GM21786 (cell line): ENCODE data around the gene SUCNR1.
"Not testable (repeated sequence)": the region's sequence is repeated elsewhere in the genome, so short reads cannot be mapped to it uniquely, and the experiment has no call there.

Source experiments
- ATAC-seq: cut with Tn5 transposase; IDR thresholded peaks from one replicate; pipeline ENCODE4 v1.9.1; 2021; ENCODE audit not compliant: unreplicated experiment

SUCNR1 gene

DNA sequence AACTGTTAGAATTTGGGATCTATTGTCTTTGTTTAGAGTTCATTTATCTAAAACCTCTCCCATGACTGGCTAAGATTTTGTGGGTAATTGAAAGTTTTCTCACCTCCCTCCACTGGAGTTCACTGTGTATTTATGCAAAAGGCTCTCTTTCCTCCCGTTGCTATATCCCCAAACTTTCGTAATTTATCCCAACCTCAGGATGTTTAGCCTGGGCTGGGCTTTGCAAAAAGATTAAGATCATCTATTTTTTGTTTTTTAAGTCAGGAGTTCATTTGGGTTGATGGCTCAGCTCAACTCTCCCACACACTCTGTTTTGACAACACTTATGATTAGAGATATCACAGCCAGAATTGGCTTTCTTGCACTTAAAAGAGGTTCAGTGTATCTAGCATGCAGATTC, 27.0 kb downstream of the SUCNR1 start:
- ATAC-seq, result no peak

- ATAC-seq, result no peak
These were observed 27.6 kb downstream of the SUCNR1 start for GRCh38 chr3:151900884-151901643.

GRCh38 chr3:151901644-151902285, 28.3 kb downstream of the SUCNR1 start:
- no peak for ATAC-seq

DNA sequence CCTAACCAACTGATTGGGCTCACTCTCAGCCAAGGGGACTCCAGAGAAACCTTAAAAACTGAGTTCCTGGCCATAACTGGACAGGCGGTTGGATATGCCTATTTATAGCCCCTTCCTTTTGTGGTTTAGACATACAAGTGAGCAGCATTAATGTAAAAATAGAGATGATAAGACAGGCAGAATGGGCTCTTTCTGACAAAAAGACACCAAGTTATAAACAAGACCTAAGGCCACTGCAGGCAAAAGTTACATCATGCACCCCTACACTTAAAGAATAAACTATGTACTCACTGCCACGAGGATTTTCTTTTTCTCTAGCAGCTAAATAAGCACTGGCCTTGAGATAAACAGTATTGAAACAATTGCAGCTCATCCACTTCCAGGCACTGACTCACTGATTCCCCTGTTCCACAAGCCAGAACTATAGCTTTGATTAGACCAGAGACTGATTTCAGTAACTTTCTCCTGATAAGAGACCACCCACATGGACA, 30.1 kb downstream of the SUCNR1 start:
- no peak for ATAC-seq

DNA sequence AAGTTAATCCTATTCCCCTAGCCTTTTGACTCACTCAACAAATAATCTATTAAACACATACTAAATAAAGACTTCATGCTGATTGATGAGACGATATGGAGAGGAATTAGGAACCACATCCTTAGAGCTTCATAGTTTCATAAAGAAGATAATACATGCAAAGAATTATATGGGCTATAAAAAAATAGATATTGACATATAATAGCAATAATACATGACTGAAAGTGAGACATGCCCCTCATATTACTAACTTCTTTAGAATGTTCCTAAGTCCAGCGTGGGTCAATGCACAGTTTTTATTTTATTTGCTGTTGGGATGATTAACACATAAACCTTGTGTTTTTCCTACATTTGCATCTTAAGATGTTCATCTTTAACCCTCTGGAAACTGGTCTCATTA, 32.2 kb downstream of the SUCNR1 start:
- ATAC-seq, result no peak

DNA sequence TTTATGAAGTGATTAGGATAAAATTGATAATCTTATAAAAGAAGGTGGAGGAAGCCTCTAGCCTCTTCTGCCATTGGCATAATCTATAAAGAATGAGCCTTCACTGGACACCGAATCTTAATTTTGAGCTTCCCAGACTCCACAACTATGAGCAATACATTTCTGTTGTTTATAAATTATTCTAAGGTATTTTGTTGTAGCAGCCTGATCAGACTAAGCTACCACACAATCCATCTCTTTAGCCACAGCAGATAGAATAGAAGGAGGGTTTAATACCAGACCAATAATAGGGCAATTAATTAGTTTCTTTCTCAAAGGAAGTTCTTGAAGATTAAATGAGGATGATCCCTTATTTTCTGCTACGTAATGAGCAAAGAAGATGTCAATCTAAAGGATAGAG, 33.3 kb downstream of the SUCNR1 start:
- ATAC-seq, result no peak

GRCh38 chr3:151908399-151908798, 35.0 kb downstream of the SUCNR1 start:
- ATAC-seq, result no peak

DNA sequence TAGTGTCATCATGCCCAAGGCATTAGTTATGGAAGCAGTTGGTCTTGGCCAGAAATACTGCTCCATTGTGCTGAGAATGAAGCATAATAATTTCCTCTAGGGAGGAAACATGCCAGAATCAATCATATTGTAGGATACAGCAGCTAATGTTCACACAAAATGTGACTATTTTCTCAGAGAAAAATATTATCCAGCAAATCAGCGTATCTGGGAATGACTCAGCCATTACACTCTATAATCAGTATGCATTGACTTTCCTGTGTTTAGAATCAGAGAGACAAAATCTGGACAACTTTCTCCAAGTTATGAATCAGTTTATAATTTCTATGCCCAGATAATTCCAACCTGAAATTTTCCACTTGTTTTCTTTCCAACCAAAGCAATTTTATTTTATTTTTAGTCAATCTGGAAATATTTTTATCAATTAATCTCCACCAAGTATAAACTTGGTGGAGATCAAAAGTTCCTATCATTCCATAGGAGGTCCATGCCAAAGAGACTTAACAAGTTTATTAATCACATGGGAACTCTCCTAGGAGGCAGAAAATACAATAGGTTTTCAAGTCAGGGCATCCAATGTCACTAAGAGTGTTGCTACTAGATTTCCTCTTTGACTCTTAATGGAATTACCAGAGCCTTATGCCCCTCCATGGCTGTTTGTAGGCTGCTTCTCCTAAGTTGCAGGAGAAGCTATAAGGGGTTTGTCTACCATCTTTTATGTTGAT, 36.4 kb downstream of the SUCNR1 start:
- no peak for ATAC-seq

DNA sequence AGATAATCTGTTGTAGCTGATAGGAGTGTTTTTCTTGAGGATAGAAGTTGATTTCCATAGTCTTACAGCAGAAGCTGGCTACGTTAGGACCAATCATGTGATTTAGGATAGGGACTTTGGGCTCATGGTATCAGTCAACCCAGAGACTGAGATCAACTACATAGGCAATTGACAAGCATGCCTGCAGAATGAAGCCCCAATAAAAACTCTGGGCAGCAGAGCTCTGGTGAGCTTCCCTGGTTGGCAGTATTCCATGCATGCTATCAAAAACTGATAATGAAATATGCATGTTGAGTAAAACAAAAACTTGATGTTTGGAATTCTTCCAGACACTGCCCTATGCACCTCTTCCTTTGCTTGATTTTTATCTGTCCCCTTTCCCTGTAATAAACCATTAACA, 38.0 kb downstream of the SUCNR1 start:
- no peak for ATAC-seq

- no peak for ATAC-seq
These were observed 38.6 kb downstream of the SUCNR1 start for GRCh38 chr3:151912028-151912427.

DNA sequence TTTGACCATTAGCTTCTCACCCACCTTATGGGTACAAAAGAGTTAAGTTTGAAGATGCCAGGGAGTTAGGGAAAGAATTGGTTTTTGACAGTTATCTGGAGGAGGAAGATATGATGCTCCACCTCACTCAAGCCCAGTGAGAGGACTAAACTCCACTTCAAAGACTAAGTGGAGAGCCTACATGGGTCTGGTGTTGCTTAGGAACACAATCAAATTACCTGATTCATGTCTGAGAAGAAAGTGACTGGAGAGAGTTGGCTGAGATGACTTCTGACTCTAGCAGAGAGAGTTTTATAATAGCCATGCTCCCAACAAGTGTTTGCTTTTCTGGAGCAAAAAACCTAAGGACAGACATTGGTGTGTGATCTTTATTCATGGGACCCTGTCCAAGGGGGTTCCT, 43.3 kb downstream of the SUCNR1 start:
- ATAC-seq, result no peak

DNA sequence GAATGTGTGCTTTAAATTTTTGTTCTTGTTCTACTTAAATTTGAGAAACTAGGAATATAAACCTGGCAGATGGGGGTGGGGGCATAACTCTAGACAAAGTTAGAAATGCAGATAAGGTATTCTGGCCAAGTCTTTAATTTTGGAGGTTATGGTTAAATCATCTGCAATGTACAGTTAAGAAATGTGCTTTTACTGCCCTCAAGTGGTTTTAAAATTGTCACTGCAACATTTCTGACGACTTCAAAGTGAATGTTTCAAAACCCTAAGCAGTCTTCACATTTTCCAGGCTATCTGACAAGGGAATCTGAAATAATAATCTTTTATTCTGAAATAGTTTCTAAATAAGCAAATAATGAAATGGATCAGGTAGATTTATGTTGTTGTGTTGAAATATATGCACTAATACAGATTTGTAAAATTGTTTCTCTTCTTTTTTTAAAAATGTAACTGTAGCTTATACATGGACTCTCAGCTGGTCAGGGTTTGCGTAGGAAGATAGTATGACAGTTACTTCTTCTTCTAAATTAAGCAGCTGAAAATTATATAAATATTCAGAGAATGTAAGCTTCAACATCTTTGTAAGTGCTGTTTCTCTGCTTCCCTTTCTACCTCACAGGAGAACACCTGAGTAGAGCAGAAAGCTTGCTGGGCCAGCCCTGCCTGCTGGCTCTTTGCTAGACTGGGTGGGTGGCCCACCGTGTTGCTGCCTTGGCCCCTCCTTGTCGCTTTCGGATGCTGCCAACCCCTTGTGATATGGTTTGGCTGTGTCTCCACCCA, 45.0 kb downstream of the SUCNR1 start:
- ATAC-seq, result peak; percentile 83

DNA sequence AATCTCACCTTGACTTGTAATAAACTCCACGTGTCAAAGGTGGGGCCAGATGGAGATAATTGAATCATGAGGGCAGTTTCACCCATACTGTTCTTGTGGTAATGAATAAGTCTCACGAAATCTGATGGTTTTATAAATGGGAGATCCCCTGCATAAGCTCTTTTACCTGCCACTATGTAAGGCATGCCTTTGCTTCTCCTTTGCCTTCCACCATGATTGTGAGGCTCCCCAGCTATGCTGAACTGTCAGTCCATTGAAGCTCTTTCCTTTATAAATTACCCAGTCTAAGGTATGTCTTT, 45.5 kb downstream of the SUCNR1 start:
- no peak for ATAC-seq

GRCh38 chr3:151919446-151919845, 46.0 kb downstream of the SUCNR1 start:
- ATAC-seq, result no peak

GRCh38 chr3:151923901-151924300, 50.5 kb downstream of the SUCNR1 start:
- no peak for ATAC-seq

DNA sequence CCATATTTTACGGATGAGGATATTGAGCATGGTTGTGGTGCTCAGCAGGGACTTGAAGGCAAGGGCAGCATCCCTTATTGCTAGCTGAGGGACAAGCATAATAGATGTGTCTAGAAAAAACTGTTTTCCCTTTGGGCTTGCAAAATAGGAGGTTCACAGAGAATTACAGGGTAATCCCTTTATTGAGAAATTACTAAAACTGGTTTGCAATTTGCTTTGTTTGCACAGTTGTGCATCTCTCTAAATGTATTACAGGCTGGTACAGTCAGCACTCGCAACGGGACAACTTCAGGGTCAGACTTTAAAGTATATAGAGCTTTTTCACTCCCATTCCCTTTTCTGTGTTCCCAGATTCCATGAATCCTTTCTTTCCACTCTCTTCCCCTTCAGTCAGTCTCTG, 51.3 kb downstream of the SUCNR1 start:
- ATAC-seq, result no peak

- no peak for ATAC-seq
These were observed 52.0 kb downstream of the SUCNR1 start for GRCh38 chr3:151925419-151925818.

- no peak for ATAC-seq
These were observed 52.4 kb downstream of the SUCNR1 start for GRCh38 chr3:151925876-151926275.

DNA sequence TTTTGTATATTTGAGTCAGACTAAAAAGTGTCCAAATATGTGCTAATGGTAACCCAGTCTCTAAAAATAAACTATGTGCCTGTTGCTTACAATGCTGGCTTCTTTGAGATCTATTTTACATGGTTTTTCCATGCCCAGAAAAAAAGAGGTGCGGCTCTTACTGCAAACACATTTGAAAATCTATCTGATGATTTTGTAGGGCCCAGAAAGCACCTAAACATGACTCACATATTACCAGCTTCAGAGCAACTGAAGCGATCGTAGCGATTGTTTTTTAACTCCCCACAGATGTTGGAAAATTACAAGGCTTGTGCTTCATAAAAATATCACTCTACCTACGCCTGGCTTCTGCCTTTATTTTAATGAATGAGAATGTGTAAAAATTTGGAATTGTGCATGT, 53.5 kb downstream of the SUCNR1 start:
- no peak for ATAC-seq

GRCh38 chr3:151927915-151928525, 54.6 kb downstream of the SUCNR1 start:
- ATAC-seq, result not testable (repeated sequence)

DNA sequence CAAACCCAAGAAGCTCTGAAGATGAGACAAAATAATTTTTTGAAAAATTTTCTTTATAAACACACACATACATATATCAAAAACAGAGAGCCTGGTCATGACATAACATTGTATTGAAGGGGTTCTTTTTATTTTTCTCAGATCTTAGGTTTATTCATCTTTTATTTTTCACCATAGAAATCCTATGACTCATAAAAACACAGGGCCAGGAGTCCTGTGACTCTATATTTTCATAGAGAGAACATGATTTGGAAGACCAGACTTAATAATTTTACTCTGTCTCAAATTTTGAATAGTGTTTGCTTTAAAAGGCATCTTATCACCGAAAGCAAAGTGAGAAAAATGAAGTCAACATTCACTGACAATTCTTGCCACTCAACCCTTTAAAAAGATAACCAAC, 57.7 kb downstream of the SUCNR1 start:
- ATAC-seq, result no peak
